CD4-positive, alpha-beta T cell (primary cell): ENCODE data around the gene KCNIP4. TPM values are rescaled to one million over a fixed set of nuclear protein-coding genes. Genes with fewer than 3 reads are reported as not detected.

Source experiments
- ATAC-seq: fragments of 200-7000 bp; cut with Tn5 transposase; one replicate; pipeline ENCODE4 v1.10.0; 2022; ENCODE audit warnings: mild to moderate bottlenecking; ENCODE audit not compliant: poor library complexity
- CTCF ChIA-PET: fragments of 350-600 bp; sonication (Branson Sonifier 250); formaldehyde crosslinking; loops from one replicate; lab custom pipeline; 2021; ENCODE audit warnings: antibody characterized with exemption, inconsistent platforms; lab: Charles Lee
- POLR2A ChIA-PET: fragments of 350-600 bp; sonication (Branson Sonifier 250); formaldehyde crosslinking; loops from one replicate; lab custom pipeline; 2021; ENCODE audit warnings: antibody characterized with exemption, inconsistent platforms; lab: Charles Lee
- DNase-seq, 14 experiments: peaks; one replicate each; pipeline ENCODE4 v3.0.0-alpha.2; 2013 to 2020; ENCODE audit warnings: mixed read lengths in 2 of 14
- H3K27ac ChIP-seq, 2 donors: one replicate each; pipeline versions ENCODE4 v1.5.1 to v1.7.0; 2013; ENCODE audit warnings: low read length in 2 of 2, low read depth in 1 of 2, mild to moderate bottlenecking in 1 of 2
- H3K27me3 ChIP-seq, 2 experiments: 1 replicate in 1 of 2; 2 replicates in 1 of 2; pipeline versions ENCODE4 v1.6.1 to v1.7.0; 2013; ENCODE audit warnings: low read length in 2 of 2, control low read depth in 1 of 2, mild to moderate bottlenecking in 1 of 2, moderate library complexity in 1 of 2; ENCODE audit not compliant: insufficient read depth in 2 of 2, control insufficient read depth in 1 of 2
- H3K36me3 ChIP-seq: one replicate; pipeline ENCODE4 v1.6.1; 2013; ENCODE audit warnings: low read length, control low read depth; ENCODE audit not compliant: insufficient read depth
- H3K4me1 ChIP-seq: one replicate; pipeline ENCODE4 v1.6.1; 2013; ENCODE audit warnings: low read length, control low read depth; ENCODE audit not compliant: insufficient read depth
- H3K4me3 ChIP-seq: one replicate; pipeline ENCODE4 v1.5.1; 2013; ENCODE audit warnings: mild to moderate bottlenecking, low read length, moderate library complexity
- H3K9me3 ChIP-seq, 2 experiments: 1 replicate in 1 of 2; 2 replicates in 1 of 2; pipeline versions ENCODE4 v1.6.1 to v1.7.0; 2013; ENCODE audit warnings: low read length in 2 of 2, mild to moderate bottlenecking in 2 of 2, control low read depth in 1 of 2, moderate library complexity in 1 of 2; ENCODE audit not compliant: control insufficient read depth in 1 of 2, insufficient read depth in 1 of 2
- H3K27ac Mint-ChIP-seq: one replicate; pipeline ENCODE4 v1.8.0; 2020; ENCODE audit warnings: mixed read lengths
- H3K27me3 Mint-ChIP-seq: one replicate; pipeline ENCODE4 v1.8.0; 2021; ENCODE audit warnings: mixed read lengths
- H3K36me3 Mint-ChIP-seq: one replicate; pipeline ENCODE4 v1.8.0; 2021; ENCODE audit warnings: low read depth, mixed read lengths
- H3K4me1 Mint-ChIP-seq: one replicate; pipeline ENCODE4 v1.8.0; 2021; ENCODE audit warnings: low read depth, mixed read lengths
- H3K4me3 Mint-ChIP-seq: one replicate; pipeline ENCODE4 v1.8.0; 2020; ENCODE audit warnings: mild to moderate bottlenecking, mixed read lengths
- H3K9me3 Mint-ChIP-seq: one replicate; pipeline ENCODE4 v1.8.0; 2020; ENCODE audit warnings: mixed read lengths
- CTCF ChIP-seq: fragments of 200-600 bp; IDR thresholded peaks from one replicate; pipeline ENCODE4 v1.8.0; 2022; ENCODE audit warnings: antibody characterized with exemption, mild to moderate bottlenecking
- intact Hi-C, 2 experiments: fragments of 100-400 bp; cut with DNase I in 1 of 2; cut with micrococcal nuclease in 1 of 2; formaldehyde crosslinking; loops; one replicate each; pipeline versions ENCODE4 v1.15.1 to v1.9.0; 2023 to 2025; cut with DNase I, micrococcal nuclease
- total RNA-seq, 174 experiments: library from RNA in 2 of 174; stranded (reverse) in 2 of 174; gene quantifications; one replicate each; pipeline ENCODE4 v1.2.3 and lab custom pipeline; 2021 to 2026

The KCNIP4 gene
- total RNA-seq, 2 experiments from 2014 or later: not detected

- Mint-ChIP-seq H3K27ac (no peak overlapping the region), H3K4me3 (no peak overlapping the region), H3K4me1 (no peaks in the 10 kb centered on the region), H3K36me3 (no peaks in the 10 kb centered on the region), H3K27me3 (no peaks in the 10 kb centered on the region), H3K9me3 (peaks cover 11% of the 10 kb centered on the region)
- H3K36me3 ChIP-seq: no peaks in the 10 kb centered on the region
- peaks cover 0 to 5% of the 10 kb centered on the region in 2 experiments for H3K9me3 ChIP-seq
- no peak overlapping the region for H3K4me3 ChIP-seq
- no peak for ATAC-seq
- H3K27ac ChIP-seq: no peak overlapping the region
- DNase-seq: no peak
- no peak for TF ChIP-seq CTCF
- no peaks in the 10 kb centered on the region for H3K27me3 ChIP-seq
- intact Hi-C loops: no loop called here
- ChIA-PET CTCF (no interaction called here), POLR2A (no interaction called here)
- no peaks in the 10 kb centered on the region for H3K4me1 ChIP-seq
Measured at GRCh38 chr4:20995015-20995414, 953.6 kb downstream of the KCNIP4 start.

- Histone ChIP-seq H3K36me3 (no peaks in the 10 kb centered on the region), H3K4me3 (no peak overlapping the region), H3K27me3 (no peaks in the 10 kb centered on the region), H3K4me1 (no peaks in the 10 kb centered on the region), H3K9me3 (peaks cover 0 to 5% of the 10 kb centered on the region in 2 experiments), H3K27ac (no peak overlapping the region)
- ChIA-PET CTCF (no interaction called here), POLR2A (no interaction called here)
- Mint-ChIP-seq H3K4me1 (no peaks in the 10 kb centered on the region), H3K4me3 (no peak overlapping the region), H3K27me3 (no peaks in the 10 kb centered on the region), H3K36me3 (no peaks in the 10 kb centered on the region), H3K27ac (no peak overlapping the region), H3K9me3 (peaks cover 14% of the 10 kb centered on the region)
- DNase-seq (no peak), ATAC-seq (no peak)
- intact Hi-C loops: no loop called here
- TF ChIP-seq CTCF: no peak
Measured at GRCh38 chr4:20992002-20992401, 956.6 kb downstream of the KCNIP4 start.

DNA sequence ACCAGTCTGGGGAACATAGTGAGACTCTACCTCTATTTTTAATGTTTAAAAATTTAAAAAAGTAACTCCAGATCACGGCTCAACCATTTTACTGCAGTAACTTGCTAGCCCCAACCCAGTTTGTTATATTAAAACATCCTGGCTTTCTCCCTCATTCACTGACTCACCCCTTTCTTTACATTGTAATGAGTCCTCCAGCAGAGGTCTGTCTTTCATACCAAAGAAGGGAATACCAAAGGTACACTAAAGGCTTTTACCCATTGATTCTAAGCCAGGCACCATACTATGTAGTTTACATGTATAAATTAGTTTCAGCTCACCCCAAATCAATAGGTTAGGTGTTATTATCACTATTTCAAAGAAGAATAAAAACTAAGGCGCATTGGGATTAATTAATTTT, 961.4 kb downstream of the KCNIP4 start:
- CTCF ChIA-PET: no interaction called here
- Mint-ChIP-seq H3K27me3 (peaks cover 4% of the 10 kb centered on the region), H3K4me3 (no peak overlapping the region), H3K36me3 (no peaks in the 10 kb centered on the region), H3K4me1 (no peaks in the 10 kb centered on the region), H3K27ac (no peak overlapping the region), H3K9me3 (peaks cover 9% of the 10 kb centered on the region)
- no peaks in the 10 kb centered on the region for H3K27me3 ChIP-seq
- H3K27ac ChIP-seq: no peak overlapping the region
- H3K36me3 ChIP-seq: no peaks in the 10 kb centered on the region
- intact Hi-C loops: no loop called here
- peaks cover 0 to 7% of the 10 kb centered on the region in 2 experiments for H3K9me3 ChIP-seq
- POLR2A ChIA-PET: no interaction called here
- no peak overlapping the region for H3K4me3 ChIP-seq
- H3K4me1 ChIP-seq: peaks cover 4% of the 10 kb centered on the region
- no peak for DNase-seq
- no peak for TF ChIP-seq CTCF
- no peak for ATAC-seq
